Measurements from ENCODE around the gene RAB3IP.
A peak's percentile ranks its signal among the peaks of the same experiment; 100 is the strongest.

Gene RAB3IP

DNA sequence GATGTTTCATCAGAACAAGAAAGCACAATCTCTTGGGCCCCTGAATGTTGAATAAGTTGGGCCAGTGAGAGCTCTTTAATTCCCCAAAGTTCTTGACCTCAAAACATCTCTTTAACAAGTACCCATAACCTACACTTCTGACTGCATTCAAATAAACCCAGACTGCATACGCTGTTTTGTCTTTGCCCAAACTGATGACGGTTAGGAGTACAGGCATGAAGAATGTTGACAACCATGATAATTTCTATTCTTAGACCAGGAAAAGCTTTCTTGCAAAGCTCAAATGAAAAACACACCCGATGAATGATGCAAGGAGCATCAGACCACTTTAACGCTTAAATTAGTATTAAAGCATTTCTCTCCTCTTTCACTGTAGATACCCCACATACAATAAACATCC lies 11.7 kb upstream of the RAB3IP start:
- H3K27ac ChIP-seq: no peak overlapping the region
- TF ChIP-seq, protein P1, sequence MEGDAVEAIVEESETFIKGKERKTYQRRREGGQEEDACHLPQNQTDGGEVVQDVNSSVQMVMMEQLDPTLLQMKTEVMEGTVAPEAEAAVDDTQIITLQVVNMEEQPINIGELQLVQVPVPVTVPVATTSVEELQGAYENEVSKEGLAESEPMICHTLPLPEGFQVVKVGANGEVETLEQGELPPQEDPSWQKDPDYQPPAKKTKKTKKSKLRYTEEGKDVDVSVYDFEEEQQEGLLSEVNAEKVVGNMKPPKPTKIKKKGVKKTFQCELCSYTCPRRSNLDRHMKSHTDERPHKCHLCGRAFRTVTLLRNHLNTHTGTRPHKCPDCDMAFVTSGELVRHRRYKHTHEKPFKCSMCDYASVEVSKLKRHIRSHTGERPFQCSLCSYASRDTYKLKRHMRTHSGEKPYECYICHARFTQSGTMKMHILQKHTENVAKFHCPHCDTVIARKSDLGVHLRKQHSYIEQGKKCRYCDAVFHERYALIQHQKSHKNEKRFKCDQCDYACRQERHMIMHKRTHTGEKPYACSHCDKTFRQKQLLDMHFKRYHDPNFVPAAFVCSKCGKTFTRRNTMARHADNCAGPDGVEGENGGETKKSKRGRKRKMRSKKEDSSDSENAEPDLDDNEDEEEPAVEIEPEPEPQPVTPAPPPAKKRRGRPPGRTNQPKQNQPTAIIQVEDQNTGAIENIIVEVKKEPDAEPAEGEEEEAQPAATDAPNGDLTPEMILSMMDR (conservative IDR thresholded peaks at IDR 0.05): no peak
- TF ChIP-seq ZFX (IDR thresholded peaks at IDR 0.05): no peak

GRCh38 chr12:69732088-69732487 lies 6.6 kb upstream of the RAB3IP start:
- no peak overlapping the region for H3K27ac ChIP-seq
- TF ChIP-seq, protein P1 (conservative IDR thresholded peaks at IDR 0.05): no peak
- no peak for TF ChIP-seq ZFX (IDR thresholded peaks at IDR 0.05)

DNA sequence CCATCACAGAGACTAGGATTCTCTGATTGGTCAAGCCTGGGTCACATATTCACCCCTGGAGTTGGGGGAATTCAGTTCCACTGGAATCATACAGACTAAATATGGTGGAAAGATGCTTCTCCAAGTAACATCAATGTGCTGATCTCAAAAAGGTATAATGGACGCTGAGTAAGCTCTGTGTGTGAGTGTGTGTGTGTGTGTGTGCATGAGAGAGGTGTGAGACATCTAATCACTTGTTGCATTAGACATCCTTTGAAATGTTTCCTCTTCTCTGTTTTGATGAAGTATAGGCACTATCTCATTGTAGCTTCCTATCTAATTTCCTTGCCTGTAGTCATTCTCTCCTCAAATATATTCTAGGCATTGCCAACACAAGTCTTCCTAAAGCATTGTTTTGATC lies 5.0 kb upstream of the RAB3IP start:
- TF ChIP-seq ZFX (IDR thresholded peaks at IDR 0.05): no peak
- TF ChIP-seq, protein P1 (conservative IDR thresholded peaks at IDR 0.05): no peak
- H3K27ac ChIP-seq: no peak overlapping the region

GRCh38 chr12:69739287-69740191 lies 879 bp downstream of the RAB3IP start:
- peak overlapping the region; percentile 83 for H3K27ac ChIP-seq
- TF ChIP-seq, protein P1 (conservative IDR thresholded peaks at IDR 0.05): no peak
- no peak for TF ChIP-seq ZFX (IDR thresholded peaks at IDR 0.05)

DNA sequence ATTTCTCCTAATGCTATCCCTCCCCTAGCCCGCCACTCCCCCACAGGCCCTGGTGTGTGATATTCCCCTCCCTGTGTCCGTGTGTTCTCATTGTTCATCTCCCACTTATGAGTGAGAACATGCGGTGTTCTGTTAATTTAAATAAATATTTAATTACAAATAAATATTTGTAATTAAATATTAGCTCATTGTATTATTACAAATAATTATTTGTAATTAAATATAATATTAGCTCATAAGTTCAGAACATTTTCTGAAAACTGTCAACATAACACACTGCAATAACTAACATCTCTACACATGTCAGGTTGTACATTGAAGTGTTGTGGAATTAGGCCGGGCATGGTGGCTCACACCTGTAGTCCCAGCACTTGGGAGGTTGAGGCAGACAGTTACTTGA lies 5.4 kb downstream of the RAB3IP start:
- no peak overlapping the region for H3K27ac ChIP-seq
- TF ChIP-seq ZFX (IDR thresholded peaks at IDR 0.05): no peak
- TF ChIP-seq, protein P1 (conservative IDR thresholded peaks at IDR 0.05): no peak

- no peak overlapping the region for H3K27ac ChIP-seq
- TF ChIP-seq ZFX (IDR thresholded peaks at IDR 0.05): no peak
- TF ChIP-seq, protein P1 (conservative IDR thresholded peaks at IDR 0.05): no peak
Observed at GRCh38 chr12:69751476-69751875, 12.8 kb downstream of the RAB3IP start.

DNA sequence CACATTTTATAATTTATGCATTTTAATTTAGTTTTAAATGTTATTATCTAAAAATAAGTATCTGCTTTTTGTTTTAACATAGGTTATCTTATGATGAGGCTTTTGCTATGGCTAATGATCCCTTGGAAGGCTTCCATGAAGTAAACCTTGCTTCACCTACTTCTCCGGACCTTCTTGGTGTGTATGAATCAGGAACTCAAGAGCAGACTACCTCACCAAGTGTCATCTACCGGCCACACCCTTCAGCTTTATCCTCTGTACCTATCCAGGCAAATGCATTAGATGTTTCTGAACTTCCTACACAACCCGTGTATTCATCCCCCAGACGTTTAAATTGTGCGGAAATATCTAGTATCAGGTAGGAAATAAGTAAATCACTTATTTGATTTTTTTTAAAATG lies 16.6 kb downstream of the RAB3IP start:
- no peak overlapping the region for H3K27ac ChIP-seq
- TF ChIP-seq ZFX (IDR thresholded peaks at IDR 0.05): no peak
- TF ChIP-seq, protein P1 (conservative IDR thresholded peaks at IDR 0.05): no peak

All from C4-2B (cell line).